Stimulated activated naive CD4-positive, alpha-beta T cell (primary cell): ENCODE data around the gene CPA3.
A peak's percentile ranks its signal among the peaks of the same experiment; 100 is the strongest.

ENCODE experiments used
- DNase-seq, 6 experiments: peaks; one replicate each; lab custom pipeline; 2025; lab: John Stamatoyannopoulos, UW

The CPA3 gene

GRCh38 chr3:148922467-148922866 lies 57.4 kb downstream of the CPA3 start:
- no peak for DNase-seq

- no peak for DNase-seq
These were observed 58.5 kb downstream of the CPA3 start for GRCh38 chr3:148923592-148923991.

- no peak for DNase-seq
These were observed 59.5 kb downstream of the CPA3 start for GRCh38 chr3:148924562-148924961.

- no peak for DNase-seq
These were observed 60.7 kb downstream of the CPA3 start for GRCh38 chr3:148925845-148926244.

- DNase-seq: no peak
These were observed 65.7 kb downstream of the CPA3 start for GRCh38 chr3:148930752-148931151.

GRCh38 chr3:148931574-148931973 lies 66.5 kb downstream of the CPA3 start:
- no peak for DNase-seq

GRCh38 chr3:148932972-148933371 lies 67.9 kb downstream of the CPA3 start:
- DNase-seq: no peak

- DNase-seq: no peak
These were observed 72.6 kb downstream of the CPA3 start for GRCh38 chr3:148937467-148938255.

GRCh38 chr3:148938306-148938705 lies 73.2 kb downstream of the CPA3 start:
- DNase-seq: no peak

- DNase-seq: no peak
These were observed 73.8 kb downstream of the CPA3 start for GRCh38 chr3:148938936-148939335.

- DNase-seq: no peak
These were observed 75.9 kb downstream of the CPA3 start for GRCh38 chr3:148940983-148941382.

GRCh38 chr3:148943506-148944205 lies 78.6 kb downstream of the CPA3 start:
- peak in 2 of 6 experiments; percentile 22 to 23 for DNase-seq

GRCh38 chr3:148945116-148945515 lies 80.0 kb downstream of the CPA3 start:
- DNase-seq: no peak
